H1 (cell line): ENCODE measurements around the gene ATG4C. TPM values are rescaled to one million over a fixed set of nuclear protein-coding genes. Genes with fewer than 3 reads are reported as not detected.

Source experiments
- CTCF ChIA-PET: fragments of 300-600 bp; sonication (Branson Sonifier 250); formaldehyde crosslinking; loops from one replicate; lab custom pipeline; 2021; ENCODE audit not compliant: partially characterized antibody; lab: Charles Lee
- POLR2A ChIA-PET: fragments of 300-600 bp; sonication (Branson Sonifier 250); formaldehyde crosslinking; loops from one replicate; lab custom pipeline; 2021; ENCODE audit warnings: inconsistent platforms; ENCODE audit not compliant: partially characterized antibody; lab: Charles Lee
- DNase-seq, 2 experiments: peaks; one replicate each; pipeline versions ENCODE4 v3.0.0 to v3.0.0-alpha.2; 2010 to 2022; ENCODE audit warnings: low spot score in 2 of 2, low read depth in 1 of 2, mixed read lengths in 1 of 2
- FAIRE-seq: peaks from 2 replicates; lab custom pipeline; 2011; peaks lifted over from hg19 to GRCh38; lab: Jason Lieb, UNC
- H2AFZ ChIP-seq: 2 replicates; pipeline ENCODE4 v1.8.1; 2012; ENCODE audit warnings: low read length, inconsistent platforms
- H2AK5ac ChIP-seq: 2 replicates; pipeline ENCODE4 v1.6.1; 2013; ENCODE audit warnings: low read depth, low read length
- H2BK120ac ChIP-seq: replicated peaks from 2 replicates; pipeline ENCODE3; 2013; ENCODE audit warnings: low read depth, low read length, inconsistent platforms
- H2BK12ac ChIP-seq: 2 replicates; pipeline ENCODE4 v1.6.1; 2013; ENCODE audit warnings: low read depth, low read length
- H2BK15ac ChIP-seq: 2 replicates; pipeline ENCODE4 v1.6.1; 2013; ENCODE audit warnings: low read length
- H2BK20ac ChIP-seq: 2 replicates; pipeline ENCODE4 v1.6.1; 2013; ENCODE audit warnings: low read length
- H2BK5ac ChIP-seq: 2 replicates; pipeline ENCODE4 v1.6.1; 2013; ENCODE audit warnings: low read depth, low read length
- H3K14ac ChIP-seq: 2 replicates; pipeline ENCODE4 v1.6.1; 2013; ENCODE audit warnings: inconsistent platforms; ENCODE audit not compliant: insufficient read length
- H3K18ac ChIP-seq: 2 replicates; pipeline ENCODE4 v1.6.1; 2013; ENCODE audit warnings: low read length; ENCODE audit errors: extremely low read depth
- H3K23ac ChIP-seq: 2 replicates; pipeline ENCODE4 v1.6.1; 2013; ENCODE audit warnings: inconsistent platforms; ENCODE audit not compliant: insufficient read length
- H3K23me2 ChIP-seq: 2 replicates; pipeline ENCODE4 v1.6.1; 2013; ENCODE audit warnings: low read depth, low read length
- H3K27ac ChIP-seq: 2 replicates; pipeline ENCODE4 v1.6.1; 2011; ENCODE audit warnings: low read depth, low read length, inconsistent platforms
- H3K27me3 ChIP-seq, 4 experiments: replicated peaks in 1 of 4; 1 replicate in 1 of 4; 2 replicates in 3 of 4; pipeline versions ENCODE4 v1.6.1 to v1.8.1; 2011 to 2013; ENCODE audit warnings: low read length in 3 of 4, mild to moderate bottlenecking in 3 of 4, inconsistent platforms in 2 of 4, mixed read lengths in 2 of 4, moderate library complexity in 1 of 4; ENCODE audit not compliant: control insufficient read depth in 3 of 4, insufficient read depth in 3 of 4; ENCODE audit errors: extremely low read depth in 1 of 4
- H3K36me3 ChIP-seq, 4 experiments: 2 replicates each; pipeline versions ENCODE4 v1.6.1 to v1.8.1; 2011 to 2013; ENCODE audit warnings: mild to moderate bottlenecking in 4 of 4, low read length in 3 of 4, moderate library complexity in 2 of 4, control low read depth in 1 of 4, inconsistent platforms in 1 of 4; ENCODE audit not compliant: insufficient read depth in 4 of 4, control insufficient read depth in 2 of 4
- H3K4ac ChIP-seq: replicated peaks from 2 replicates; pipeline ENCODE3; 2013; ENCODE audit warnings: low read length, low read depth, mixed read lengths, inconsistent platforms; ENCODE audit not compliant: insufficient read length
- H3K4me1 ChIP-seq, 4 experiments: replicated peaks in 1 of 4; 1 replicate in 1 of 4; 2 replicates in 3 of 4; pipeline versions ENCODE4 v1.6.1 to v1.8.1; 2011 to 2013; ENCODE audit warnings: low read length in 3 of 4, inconsistent platforms in 2 of 4, mixed read lengths in 1 of 4; ENCODE audit not compliant: insufficient read depth in 4 of 4, control insufficient read depth in 3 of 4
- H3K4me2 ChIP-seq, 2 experiments: 2 replicates each; pipeline versions ENCODE4 v1.6.1 to v1.8.1; 2011 to 2013; ENCODE audit warnings: low read depth in 2 of 2, low read length in 2 of 2, control low read depth in 1 of 2, inconsistent platforms in 1 of 2, mild to moderate bottlenecking in 1 of 2; ENCODE audit not compliant: insufficient read depth in 1 of 2
- H3K4me3 ChIP-seq, 4 experiments: fragments of 200-600, 300-600 bp in 1 of 4; sonication (generic), shearing (Covaris generic), sonication (Bioruptor Twin) in 1 of 4; 2 replicates each; pipeline versions ENCODE4 v1.5.1 to v1.8.1; 2011 to 2016; ENCODE audit warnings: low read length in 4 of 4, low read depth in 3 of 4, control low read depth in 2 of 4, inconsistent platforms in 2 of 4, mild to moderate bottlenecking in 2 of 4, mixed read lengths in 1 of 4, moderate library complexity in 1 of 4; ENCODE audit not compliant: insufficient read depth in 2 of 4; ENCODE audit errors: extremely low read depth in 1 of 4
- H3K56ac ChIP-seq: replicated peaks from 2 replicates; pipeline ENCODE3; 2013; ENCODE audit warnings: low read depth, mild to moderate bottlenecking, mixed read lengths, low read length, inconsistent platforms; ENCODE audit not compliant: insufficient read length
- H3K79me1 ChIP-seq: 2 replicates; pipeline ENCODE4 v1.6.1; 2013; ENCODE audit warnings: low read depth, low read length, control low read depth
- H3K79me2 ChIP-seq, 2 experiments: 2 replicates each; pipeline versions ENCODE4 v1.6.1 to v1.8.1; 2012 to 2013; ENCODE audit warnings: low read length in 2 of 2, mild to moderate bottlenecking in 2 of 2, inconsistent platforms in 1 of 2; ENCODE audit not compliant: insufficient read depth in 2 of 2, control insufficient read depth in 1 of 2
- H3K9ac ChIP-seq, 4 experiments: replicated peaks in 1 of 4; 1 replicate in 1 of 4; 2 replicates in 3 of 4; pipeline versions ENCODE4 v1.6.1 to v1.8.1; 2011 to 2013; ENCODE audit warnings: low read depth in 3 of 4, low read length in 3 of 4, control low read depth in 2 of 4, mild to moderate bottlenecking in 2 of 4, moderate library complexity in 2 of 4, inconsistent platforms in 1 of 4; ENCODE audit errors: extremely low read depth in 1 of 4
- H3K9me3 ChIP-seq, 2 experiments: 2 replicates each; pipeline versions ENCODE4 v1.6.1 to v1.8.1; 2012 to 2013; ENCODE audit warnings: mild to moderate bottlenecking in 2 of 2, moderate library complexity in 2 of 2, control low read depth in 1 of 2, inconsistent platforms in 1 of 2, low read depth in 1 of 2, low read length in 1 of 2, mixed read lengths in 1 of 2; ENCODE audit not compliant: insufficient read depth in 2 of 2
- H4K20me1 ChIP-seq, 2 experiments: replicated peaks in 1 of 2; 2 replicates each; pipeline versions ENCODE3 to v1.8.1; 2011 to 2013; ENCODE audit warnings: inconsistent platforms in 2 of 2, low read length in 2 of 2, mild to moderate bottlenecking in 1 of 2; ENCODE audit not compliant: insufficient read depth in 2 of 2, control insufficient read depth in 1 of 2
- H4K5ac ChIP-seq: 2 replicates; pipeline ENCODE4 v1.6.1; 2013; ENCODE audit warnings: low read length, low read depth, mixed read lengths, inconsistent platforms; ENCODE audit not compliant: insufficient read length
- H4K8ac ChIP-seq: 2 replicates; pipeline ENCODE4 v1.8.0; 2013; ENCODE audit warnings: mild to moderate bottlenecking, moderate library complexity, low read length, inconsistent platforms; ENCODE audit not compliant: insufficient read depth; ENCODE audit errors: extremely low read depth
- H4K91ac ChIP-seq: replicated peaks from 2 replicates; pipeline ENCODE3; 2013; ENCODE audit warnings: low read length, mixed read lengths, inconsistent platforms; ENCODE audit not compliant: insufficient read length
- ASH2L ChIP-seq: fragments of 200-600, 300-600 bp; sonication (generic); IDR thresholded peaks from one replicate; pipeline ENCODE4 v1.7.1; 2017; ENCODE audit warnings: low read length
- BACH1 ChIP-seq: IDR thresholded peaks from 2 replicates; pipeline ENCODE4 v1.6.1; 2012; ENCODE audit warnings: low read length, improper control_type of control experiment
- CHD1 ChIP-seq: IDR thresholded peaks from 2 replicates; pipeline ENCODE4 v1.6.1; 2012; ENCODE audit warnings: low read depth, low read length, improper control_type of control experiment
- CHD2 ChIP-seq: IDR thresholded peaks from 2 replicates; pipeline ENCODE4 v1.6.1; 2012; ENCODE audit warnings: low read length, improper control_type of control experiment
- CREB1 ChIP-seq: IDR thresholded peaks from 2 replicates; pipeline ENCODE4 v1.6.1; 2012; ENCODE audit warnings: inconsistent platforms
- KDM1A ChIP-seq: fragments of 200-600, 300-600 bp; sonication (generic); IDR thresholded peaks from 2 replicates; pipeline ENCODE4 v1.7.1; 2016; ENCODE audit warnings: mild to moderate bottlenecking, low read length, borderline replicate concordance
- RAD21 ChIP-seq, 2 experiments: IDR thresholded peaks in 1 of 2; conservative IDR thresholded peaks in 1 of 2; 2 replicates each; pipeline ENCODE4 v1.6.1; 2011; ENCODE audit warnings: low read depth in 2 of 2, low read length in 2 of 2, improper control_type of control experiment in 1 of 2, inconsistent platforms in 1 of 2, mild to moderate bottlenecking in 1 of 2, moderate library complexity in 1 of 2
- RXRA ChIP-seq: IDR thresholded peaks from 2 replicates; pipeline ENCODE4 v1.6.1; 2011; ENCODE audit warnings: low read depth, mild to moderate bottlenecking, low read length, moderate library complexity; ENCODE audit not compliant: insufficient read depth
- SP1 ChIP-seq: IDR thresholded peaks from 2 replicates; pipeline ENCODE4 v1.6.1; 2011; ENCODE audit warnings: low read depth, low read length
- SRF ChIP-seq: IDR thresholded peaks from 2 replicates; pipeline ENCODE4 v1.6.1; 2011; ENCODE audit warnings: mild to moderate bottlenecking, low read depth, low read length, moderate library complexity
- TAF7 ChIP-seq: optimal IDR thresholded peaks from 2 replicates; pipeline ENCODE3; 2011; ENCODE audit warnings: low read depth, mild to moderate bottlenecking, inconsistent platforms, low read length, moderate library complexity, borderline replicate concordance
- TBP ChIP-seq: IDR thresholded peaks from 2 replicates; pipeline ENCODE4 v1.6.1; 2011; ENCODE audit warnings: low read depth, low read length, improper control_type of control experiment
- ZNF274 ChIP-seq: IDR thresholded peaks from 2 replicates; pipeline ENCODE4 v1.7.0; 2012; ENCODE audit warnings: low read length, borderline replicate concordance; ENCODE audit errors: extremely low read depth
- polyA plus RNA-seq, 7 experiments: library from polyadenylated mRNA; depleted of rRNA in 3 of 7; stranded (reverse) in 5 of 7; unstranded in 2 of 7; fragments of >200 nt in 5 of 7; fragments of 200-250 nt in 2 of 7; gene quantifications; 1 replicate in 5 of 7; 2 replicates in 1 of 7; 4 replicates in 1 of 7; pipeline versions ENCODE4 v1.2.1 to v1.2.3, GENCODE V29; 2011 to 2013; ENCODE audit warnings: missing spikeins in 2 of 7, mixed read lengths in 2 of 7
- total RNA-seq: library from RNA; stranded (reverse); fragmentation: NEBNext Ultra II Directional; extraction: Animal tissue kit (Norgen Biotek cat#: 25700); gene quantifications from 2 replicates; pipeline ENCODE4 v1.2.1, GENCODE V29; 2021
- TF ChIP-seq, protein P1 (sequence below): IDR thresholded peaks from 2 replicates; pipeline ENCODE4 v1.6.1; 2012; ENCODE audit warnings: inconsistent platforms
- TF ChIP-seq, protein P2 (sequence below): IDR thresholded peaks from 2 replicates; pipeline ENCODE4 v1.6.1; 2011; ENCODE audit warnings: low read length, improper control_type of control experiment

The ATG4C gene
- total and polyA plus RNA-seq, 2 of the 8 experiments (the other 6 are each of a cell fraction or from before 2014, with no cell fraction given), result 5.1 to 22.2 TPM

DNA sequence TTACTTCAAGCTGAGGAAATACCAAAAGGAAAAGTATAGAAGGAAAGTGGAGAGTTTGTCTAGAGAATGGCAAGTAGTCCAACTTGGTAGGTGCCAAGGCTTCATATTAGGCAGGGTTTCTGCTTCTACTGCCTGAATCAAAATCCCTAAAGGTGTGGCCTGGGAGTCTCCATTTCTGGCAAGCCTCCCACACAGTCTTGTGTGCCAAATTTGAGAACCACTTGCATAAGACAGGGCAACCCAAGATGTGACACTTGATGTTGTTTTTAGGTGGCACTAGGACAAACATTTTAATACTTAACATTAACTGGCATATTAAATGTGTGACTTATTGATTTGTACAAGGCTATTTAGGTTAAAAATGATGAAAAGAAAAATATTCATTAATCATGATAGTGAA lies 60.1 kb downstream of the ATG4C start:
- Histone ChIP-seq H3K79me2 (no peaks in the 10 kb centered on the region), H4K20me1 (no peaks in the 10 kb centered on the region), H3K27me3 (no peaks in the 10 kb centered on the region), H3K23me2 (no peaks in the 10 kb centered on the region), H3K9ac (no peak overlapping the region), H3K18ac (no peak overlapping the region), H2AFZ (no peak overlapping the region), H2BK5ac (no peak overlapping the region), H3K9me3 (no peaks in the 10 kb centered on the region), H3K4me2 (no peak overlapping the region), H3K27ac (no peak overlapping the region)
- DNase-seq, result no peak
- TF ChIP-seq CHD1, result no peak
- no peak for TF ChIP-seq ASH2L
- no peak for TF ChIP-seq BACH1
- no peak for TF ChIP-seq KDM1A
- no peak for TF ChIP-seq ZNF274
- TF ChIP-seq RXRA, result no peak
- TF ChIP-seq, protein P1, sequence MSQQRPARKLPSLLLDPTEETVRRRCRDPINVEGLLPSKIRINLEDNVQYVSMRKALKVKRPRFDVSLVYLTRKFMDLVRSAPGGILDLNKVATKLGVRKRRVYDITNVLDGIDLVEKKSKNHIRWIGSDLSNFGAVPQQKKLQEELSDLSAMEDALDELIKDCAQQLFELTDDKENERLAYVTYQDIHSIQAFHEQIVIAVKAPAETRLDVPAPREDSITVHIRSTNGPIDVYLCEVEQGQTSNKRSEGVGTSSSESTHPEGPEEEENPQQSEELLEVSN, result no peak
- TF ChIP-seq SRF, result no peak
- TF ChIP-seq SP1, result no peak
- no peak for TF ChIP-seq CHD2
- TF ChIP-seq CREB1, result no peak
- TF ChIP-seq RAD21 (IDR thresholded peaks at IDR 0.05 in 1 of 2, conservative IDR thresholded peaks at IDR 0.05 in 1 of 2; ENCODE audit: low read depth in 2 of 2, low read length in 2 of 2), result no peak
- TF ChIP-seq, protein P2, sequence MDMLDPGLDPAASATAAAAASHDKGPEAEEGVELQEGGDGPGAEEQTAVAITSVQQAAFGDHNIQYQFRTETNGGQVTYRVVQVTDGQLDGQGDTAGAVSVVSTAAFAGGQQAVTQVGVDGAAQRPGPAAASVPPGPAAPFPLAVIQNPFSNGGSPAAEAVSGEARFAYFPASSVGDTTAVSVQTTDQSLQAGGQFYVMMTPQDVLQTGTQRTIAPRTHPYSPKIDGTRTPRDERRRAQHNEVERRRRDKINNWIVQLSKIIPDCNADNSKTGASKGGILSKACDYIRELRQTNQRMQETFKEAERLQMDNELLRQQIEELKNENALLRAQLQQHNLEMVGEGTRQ, result no peak
- TF ChIP-seq TBP, result no peak
- TF ChIP-seq TAF7, result no peak
- TF ChIP-seq, all 59 proteins: peak for 0
- no peak overlapping the region for H2AK5ac ChIP-seq
- no peak overlapping the region for H2BK20ac ChIP-seq
- H3K79me1 ChIP-seq, result no peaks in the 10 kb centered on the region
- ChIA-PET POLR2A (no interaction called here), CTCF (interaction anchor here (1.0 to 3.9 kb wide), 4 partner anchors 61 to 314 kb away, joined by 3 to 30 read pairs (median 4); no protein-coding TSS in a partner anchor)
- H2BK15ac ChIP-seq, result no peak overlapping the region
- no peaks in the 10 kb centered on the region for H3K36me3 ChIP-seq
- H3K56ac ChIP-seq, result no peak overlapping the region
- H3K14ac ChIP-seq, result no peak overlapping the region
- no peak overlapping the region for H4K8ac ChIP-seq
- no peak overlapping the region for H2BK120ac ChIP-seq
- H3K4me3 ChIP-seq, result no peak overlapping the region
- H2BK12ac ChIP-seq, result no peak overlapping the region
- no peak overlapping the region for H4K5ac ChIP-seq
- no peaks in the 10 kb centered on the region; a peak in 1 of 7 replicates for H3K4me1 ChIP-seq
- H3K4ac ChIP-seq, result no peak overlapping the region
- FAIRE-seq, result no peak
- H4K91ac ChIP-seq, result no peak overlapping the region
- H3K23ac ChIP-seq, result no peak overlapping the region
